GM19468 (cell line): ENCODE data around the gene SMTNL1.
"Not testable (repeated sequence)": the region's sequence is repeated elsewhere in the genome, so short reads cannot be mapped to it uniquely, and the experiment has no call there.

Experiments used
- ATAC-seq: cut with Tn5 transposase; IDR thresholded peaks from one replicate; pipeline ENCODE4 v1.9.1; 2021; ENCODE audit warnings: mild to moderate bottlenecking, moderate library complexity, moderate number of reproducible peaks; ENCODE audit not compliant: unreplicated experiment; ENCODE audit errors: extremely low read depth

Gene SMTNL1

DNA sequence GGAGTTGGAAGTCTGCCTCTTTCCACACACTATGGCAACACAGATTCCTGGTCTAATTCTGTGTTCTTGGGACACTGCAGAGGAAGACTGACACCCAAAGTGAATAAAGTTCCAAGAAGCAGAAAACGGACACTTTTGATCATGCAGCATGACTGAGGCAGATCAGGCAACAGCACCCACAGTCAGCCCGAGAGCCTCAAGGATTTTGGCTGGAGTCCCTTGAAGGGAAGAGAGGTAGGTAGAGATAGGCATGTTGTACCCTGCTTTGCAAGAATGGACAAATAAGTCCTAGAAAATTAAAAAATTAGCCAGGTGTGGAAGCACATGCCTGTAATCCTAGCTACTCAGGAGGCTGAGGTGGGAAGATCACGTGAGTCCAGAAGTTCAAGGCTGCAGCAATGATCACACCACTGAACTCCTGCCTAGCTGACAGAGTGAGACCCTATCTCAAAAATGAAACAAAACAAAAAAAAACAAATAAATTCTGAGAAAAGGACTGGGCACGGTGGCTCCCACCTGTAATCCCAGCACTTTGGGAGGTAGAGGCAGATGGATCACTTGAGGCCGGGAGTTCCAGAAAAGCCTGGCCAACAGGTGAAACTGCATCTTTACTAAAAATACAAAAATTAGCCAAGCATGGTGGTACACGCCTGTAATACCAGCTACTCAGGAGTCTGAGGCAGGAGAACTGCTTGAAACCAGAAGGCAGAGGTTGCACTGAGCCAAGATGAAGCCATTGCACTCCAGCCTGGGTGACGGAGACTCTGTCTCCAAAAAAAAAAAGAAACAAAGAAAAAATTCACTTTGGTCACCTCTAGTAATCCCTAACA is 28.8 kb upstream of the SMTNL1 start:
- ATAC-seq: no peak

DNA sequence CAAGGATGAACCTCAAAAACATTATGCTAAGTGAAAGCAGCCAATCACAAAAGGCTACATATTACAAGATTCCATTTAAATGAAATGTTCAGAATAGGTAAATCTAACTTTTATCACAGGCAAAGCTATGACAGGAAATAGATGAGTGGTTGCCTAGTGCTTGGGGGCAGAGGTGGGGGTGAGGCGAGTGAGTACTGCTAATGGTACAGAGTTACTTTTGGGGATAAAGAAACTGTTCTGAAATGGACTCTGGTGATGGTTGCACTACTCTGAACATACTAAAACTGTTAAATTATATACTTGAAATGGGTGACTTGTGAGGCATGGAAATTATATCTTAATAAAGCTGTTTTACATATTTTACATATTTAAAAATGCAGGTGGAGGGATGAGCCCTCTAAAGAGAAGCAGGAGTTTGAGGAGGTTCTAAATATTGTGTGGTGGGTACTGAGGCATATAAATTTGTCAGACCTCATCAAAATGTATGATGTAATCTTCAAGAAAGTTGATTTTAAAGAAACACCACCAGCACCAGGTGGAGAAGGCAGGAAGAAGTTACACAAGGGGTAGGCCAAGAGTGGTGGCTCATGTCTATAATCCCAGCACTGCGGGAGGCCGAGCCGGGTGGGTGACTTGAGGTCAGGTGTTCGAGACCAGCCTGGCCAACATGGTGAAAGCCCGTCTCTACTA is 25.5 kb upstream of the SMTNL1 start:
- no peak for ATAC-seq

DNA sequence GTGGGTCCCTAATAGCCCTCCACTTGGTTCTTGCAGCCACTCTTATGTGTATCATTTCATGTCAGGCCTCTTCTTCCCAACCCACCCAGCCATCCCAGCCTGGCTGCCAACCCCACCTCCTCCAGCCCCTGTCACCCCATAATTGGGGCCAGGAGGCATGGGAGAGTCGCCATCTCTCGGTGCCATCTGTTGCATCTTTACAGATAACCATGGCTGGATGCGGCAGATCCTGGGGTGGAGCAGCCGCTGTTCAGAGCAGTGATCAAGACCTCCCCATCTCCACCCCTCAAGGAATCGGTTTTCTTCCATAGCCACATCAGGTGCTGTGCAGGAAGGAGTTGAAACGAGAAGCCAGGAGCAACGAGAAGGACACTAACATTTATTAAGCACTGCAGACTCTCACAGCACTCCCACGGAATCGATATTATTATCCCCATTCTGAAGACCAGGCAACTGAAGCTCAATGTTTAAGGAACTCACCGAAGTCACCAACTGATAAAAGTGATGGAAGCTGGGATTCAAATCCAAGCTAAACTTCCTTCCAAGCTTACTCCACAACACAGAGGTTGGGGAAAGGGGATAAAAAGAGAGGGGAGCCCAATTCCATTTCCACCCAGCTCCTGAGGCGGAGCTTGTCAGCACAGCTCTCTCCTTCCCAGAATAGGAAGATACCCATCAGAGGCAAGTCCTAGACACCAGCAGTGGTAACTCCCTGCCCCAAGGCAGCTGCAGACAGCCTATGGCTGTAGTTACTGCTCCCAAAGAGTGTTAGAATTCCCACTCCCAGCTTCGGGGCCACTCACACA is 24.5 kb upstream of the SMTNL1 start:
- no peak for ATAC-seq

DNA sequence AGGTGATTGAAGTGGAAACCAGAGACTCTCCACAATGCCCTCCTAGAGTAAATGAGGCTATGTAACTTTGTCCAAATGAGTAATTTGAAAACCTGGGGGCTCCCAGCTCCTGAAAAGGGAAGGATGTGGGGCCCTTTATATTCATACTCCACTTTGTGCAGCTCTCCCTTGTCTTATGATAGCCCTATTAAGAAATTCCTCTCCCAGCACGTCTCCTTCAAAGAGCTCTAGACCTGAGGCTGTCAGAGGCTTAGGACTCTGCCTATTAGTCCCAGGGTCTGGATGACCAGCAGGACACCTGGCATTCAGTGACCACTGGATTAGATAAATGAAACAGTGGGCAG is 24.0 kb upstream of the SMTNL1 start:
- ATAC-seq: no peak

DNA sequence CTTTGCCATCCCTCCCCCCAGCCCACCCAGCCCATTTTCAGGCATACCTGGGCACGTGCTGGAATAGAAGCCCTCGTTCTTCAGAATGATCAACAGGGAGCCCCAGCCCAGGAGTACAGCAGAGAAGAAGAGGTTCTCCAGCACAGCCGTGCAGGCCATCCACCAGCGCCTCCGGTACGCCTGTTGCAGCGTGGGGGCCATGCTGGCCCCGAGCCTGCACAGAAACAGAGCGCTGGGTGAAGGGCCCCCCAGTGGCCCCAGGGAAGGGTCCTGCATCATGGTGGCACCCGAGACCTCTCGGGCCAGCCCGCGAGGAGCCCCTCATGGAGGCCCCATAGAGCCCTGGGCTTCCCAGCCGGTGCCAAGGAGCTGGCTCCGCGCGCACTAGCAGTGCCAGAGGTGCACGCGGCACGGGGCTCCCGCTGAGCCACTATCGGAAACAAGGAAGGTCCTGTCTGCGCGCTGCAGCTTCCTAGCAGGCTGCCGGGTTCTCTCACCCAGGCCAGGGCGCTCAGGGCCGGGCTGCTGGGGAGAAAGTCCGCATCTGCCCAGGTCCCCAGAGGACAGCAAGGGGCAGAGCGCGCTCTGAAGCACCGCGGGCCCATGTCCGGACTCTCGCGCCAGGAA is 23.4 kb upstream of the SMTNL1 start:
- ATAC-seq: peak; percentile 63

DNA sequence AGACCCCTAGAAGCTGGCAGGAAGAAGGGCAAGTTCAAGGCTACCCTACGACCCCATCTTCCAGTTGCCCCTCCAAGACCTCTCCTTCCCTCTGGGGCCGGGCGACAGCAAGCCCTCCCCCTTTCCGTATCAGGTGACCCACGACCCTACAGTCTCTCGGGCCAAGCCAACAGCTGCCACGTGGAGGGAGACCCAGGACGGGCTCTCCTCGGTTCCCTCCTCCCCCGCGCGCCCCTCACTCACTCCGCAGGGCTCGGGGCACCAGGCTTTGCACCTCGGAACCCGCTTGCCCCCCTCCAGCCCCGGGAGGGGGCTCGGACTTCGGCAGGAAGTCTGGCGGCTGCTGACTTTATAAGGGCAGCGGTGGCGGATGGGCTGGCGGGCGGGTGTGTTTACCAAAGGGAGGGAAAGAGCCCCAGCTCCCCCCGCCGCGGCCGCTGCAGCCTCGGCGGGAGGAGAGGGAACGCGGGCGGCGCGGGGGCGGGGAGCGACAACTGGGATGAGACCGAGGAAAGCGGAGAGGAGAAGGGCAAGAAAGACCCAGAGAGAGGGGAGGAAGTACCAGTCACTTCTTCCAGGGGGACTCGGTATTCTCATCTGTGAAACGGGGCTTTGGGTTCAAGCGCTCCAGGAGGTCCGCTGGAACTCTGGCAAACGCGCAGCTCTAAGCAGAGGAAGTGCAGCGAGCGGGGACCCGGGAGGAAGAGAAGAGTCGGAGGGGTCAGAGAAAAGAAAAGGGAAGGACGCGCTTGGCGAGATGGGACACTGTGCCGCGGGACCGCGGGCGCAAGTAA is 22.7 kb upstream of the SMTNL1 start:
- no peak for ATAC-seq

DNA sequence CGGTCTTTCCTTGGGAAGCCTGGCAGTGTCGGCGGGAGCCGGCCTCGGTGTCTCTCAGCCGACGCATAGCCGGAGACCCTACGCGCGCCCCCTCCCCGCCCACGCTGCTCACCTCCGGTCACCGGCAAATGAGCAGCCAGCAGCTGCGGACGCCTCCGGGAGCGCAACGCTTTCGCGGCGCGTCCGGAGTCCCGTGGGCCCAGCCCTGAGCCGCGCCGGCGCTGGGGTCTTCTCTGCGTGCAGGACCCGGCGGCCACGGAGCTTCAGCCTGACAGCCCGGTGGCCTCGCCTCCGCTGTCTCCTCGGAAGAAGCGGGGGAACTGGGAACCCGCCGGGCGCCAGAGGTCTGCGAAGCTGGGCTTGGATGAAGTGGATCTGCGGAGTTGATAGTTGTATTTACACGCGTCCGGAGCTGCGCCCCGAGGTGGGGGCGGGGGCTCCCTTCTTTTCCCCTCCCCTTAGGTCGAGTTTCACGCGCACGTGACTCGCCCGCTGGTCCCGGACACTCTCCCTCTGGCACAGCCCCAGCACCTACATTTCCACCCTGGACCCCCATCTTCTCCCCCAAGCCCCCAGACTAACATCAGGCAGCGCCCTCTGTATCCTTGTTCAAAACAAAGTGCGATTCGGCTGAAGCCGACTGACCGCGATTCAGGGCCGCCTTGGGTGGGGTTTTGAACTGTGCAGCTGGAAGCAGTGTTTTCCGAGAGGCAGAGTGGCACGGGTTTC is 21.9 kb upstream of the SMTNL1 start, which contains the start of gene SLC43A1:
Gene SLC43A1, minus strand, starts transcription at position 371 of the 729 bp plus-strand sequence. CDS start 1,591 bp downstream, outside the sequence.
- ATAC-seq: no peak

DNA sequence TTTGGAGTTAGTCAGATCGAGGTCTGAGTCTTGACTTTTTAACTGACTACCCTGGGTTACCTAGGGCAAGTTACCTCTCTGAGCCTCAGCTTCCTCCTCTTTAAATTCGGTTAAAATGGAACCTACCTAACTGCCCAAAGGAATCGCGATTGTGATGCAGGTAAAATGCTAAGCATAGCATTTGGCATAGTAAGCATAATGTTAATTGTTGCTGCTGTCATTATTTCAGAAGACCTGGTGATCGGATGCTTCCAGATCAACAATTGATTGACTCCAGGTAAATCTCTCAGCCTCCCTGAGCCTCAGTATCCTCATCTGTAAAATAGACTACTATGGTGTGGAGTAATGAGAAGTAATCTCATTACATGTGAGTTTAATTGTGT is 21.3 kb upstream of the SMTNL1 start:
- no peak for ATAC-seq

DNA sequence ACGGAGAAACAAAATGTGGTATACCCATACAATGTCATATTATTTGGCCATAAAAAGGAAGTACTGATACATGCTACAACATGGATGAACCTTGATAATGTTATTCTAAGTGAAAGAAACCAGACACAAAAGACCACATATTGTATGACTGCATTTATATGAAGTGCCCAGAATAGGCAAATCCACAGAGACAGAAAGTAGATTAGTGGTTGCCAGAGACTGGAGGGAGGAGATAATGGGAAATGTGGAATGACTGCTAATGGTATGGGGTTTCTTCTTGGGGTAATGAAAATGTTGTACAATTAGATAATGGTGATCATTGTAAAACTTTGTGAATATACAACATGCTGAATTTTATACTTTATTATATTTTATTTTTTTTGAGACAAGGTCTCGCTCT is 16.3 kb upstream of the SMTNL1 start:
- ATAC-seq: no peak

DNA sequence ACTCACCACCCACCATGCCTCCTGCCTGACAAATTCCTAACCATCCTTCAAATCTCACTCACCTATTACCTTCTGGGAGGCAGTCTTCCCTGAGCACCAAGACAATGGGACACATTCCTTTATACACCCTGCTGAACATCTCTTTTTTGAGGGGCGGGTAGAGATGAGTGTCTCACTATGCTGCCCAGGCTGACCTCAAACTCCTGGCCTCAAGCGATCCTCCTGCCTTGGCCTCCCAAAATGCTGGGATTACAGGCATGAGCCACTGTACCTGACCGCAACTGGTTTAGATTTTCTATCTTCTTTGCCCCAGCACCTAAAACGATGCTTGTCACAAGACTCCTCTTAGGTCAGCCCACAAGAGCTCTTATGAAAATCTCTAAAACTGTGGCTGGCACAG is 14.0 kb upstream of the SMTNL1 start:
- no peak for ATAC-seq

DNA sequence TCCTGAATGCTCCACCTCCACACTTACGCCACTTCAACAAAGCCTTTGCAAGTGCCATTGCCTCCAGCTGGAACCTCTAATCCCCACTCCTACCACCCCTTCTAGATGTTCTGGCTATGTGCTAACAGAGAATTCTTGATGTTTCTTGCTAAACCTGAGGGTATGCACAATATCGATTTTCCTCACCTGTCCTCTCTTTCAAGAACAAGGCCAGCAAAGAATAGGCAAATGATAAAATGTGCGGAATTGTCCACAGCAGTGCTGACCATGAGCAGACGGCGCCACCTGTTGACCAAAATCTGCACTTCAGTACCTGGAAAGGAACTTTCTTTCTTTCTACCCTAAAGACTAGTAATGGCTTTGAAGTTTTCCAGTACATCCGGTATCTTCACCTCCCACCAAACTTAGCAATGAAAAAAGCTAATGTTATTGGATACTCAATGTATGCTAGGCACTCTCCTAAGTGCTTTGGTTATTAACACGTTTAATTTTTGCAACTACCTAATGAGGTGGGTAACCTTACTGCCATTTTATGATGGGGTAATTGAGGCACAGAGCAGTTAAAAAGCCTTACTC is 10.3 kb upstream of the SMTNL1 start:
- ATAC-seq: no peak

DNA sequence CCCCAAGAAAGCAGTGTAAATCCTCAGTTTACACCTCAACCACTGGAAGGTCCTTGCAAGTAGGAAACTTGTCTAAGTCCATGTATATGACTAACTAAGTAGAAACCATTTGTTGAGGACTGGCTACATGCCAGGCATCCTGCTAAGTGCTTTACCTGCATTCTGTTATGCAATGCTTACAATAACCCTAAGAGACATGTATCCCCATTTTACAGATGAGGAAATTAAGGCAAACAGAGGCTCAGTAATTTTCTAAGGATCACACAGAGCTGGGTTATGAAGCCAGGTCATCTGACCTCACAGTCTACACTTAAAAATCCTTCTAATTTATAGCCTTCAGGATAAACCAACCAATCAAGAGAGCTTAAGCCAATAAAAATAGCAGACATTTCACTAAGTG is 8.4 kb upstream of the SMTNL1 start:
- ATAC-seq: no peak

DNA sequence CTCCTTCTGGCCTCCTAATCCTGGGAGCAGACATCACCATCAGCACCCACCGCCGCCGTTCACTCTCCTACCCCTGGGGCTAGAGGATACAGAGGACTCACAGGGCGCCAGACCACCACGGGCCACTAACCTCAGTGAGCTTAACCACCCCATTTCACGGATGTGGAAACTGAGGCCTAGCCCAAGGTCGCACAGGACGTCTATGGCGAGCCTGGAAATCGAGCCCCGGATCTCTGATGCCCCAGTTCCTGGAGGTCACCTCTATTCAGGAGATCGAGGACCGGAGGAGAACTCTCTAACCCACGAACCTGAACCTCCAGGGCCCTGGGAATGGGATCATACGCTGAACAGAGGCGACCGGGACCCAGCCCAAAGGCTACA is 7.2 kb upstream of the SMTNL1 start:
- no peak for ATAC-seq

DNA sequence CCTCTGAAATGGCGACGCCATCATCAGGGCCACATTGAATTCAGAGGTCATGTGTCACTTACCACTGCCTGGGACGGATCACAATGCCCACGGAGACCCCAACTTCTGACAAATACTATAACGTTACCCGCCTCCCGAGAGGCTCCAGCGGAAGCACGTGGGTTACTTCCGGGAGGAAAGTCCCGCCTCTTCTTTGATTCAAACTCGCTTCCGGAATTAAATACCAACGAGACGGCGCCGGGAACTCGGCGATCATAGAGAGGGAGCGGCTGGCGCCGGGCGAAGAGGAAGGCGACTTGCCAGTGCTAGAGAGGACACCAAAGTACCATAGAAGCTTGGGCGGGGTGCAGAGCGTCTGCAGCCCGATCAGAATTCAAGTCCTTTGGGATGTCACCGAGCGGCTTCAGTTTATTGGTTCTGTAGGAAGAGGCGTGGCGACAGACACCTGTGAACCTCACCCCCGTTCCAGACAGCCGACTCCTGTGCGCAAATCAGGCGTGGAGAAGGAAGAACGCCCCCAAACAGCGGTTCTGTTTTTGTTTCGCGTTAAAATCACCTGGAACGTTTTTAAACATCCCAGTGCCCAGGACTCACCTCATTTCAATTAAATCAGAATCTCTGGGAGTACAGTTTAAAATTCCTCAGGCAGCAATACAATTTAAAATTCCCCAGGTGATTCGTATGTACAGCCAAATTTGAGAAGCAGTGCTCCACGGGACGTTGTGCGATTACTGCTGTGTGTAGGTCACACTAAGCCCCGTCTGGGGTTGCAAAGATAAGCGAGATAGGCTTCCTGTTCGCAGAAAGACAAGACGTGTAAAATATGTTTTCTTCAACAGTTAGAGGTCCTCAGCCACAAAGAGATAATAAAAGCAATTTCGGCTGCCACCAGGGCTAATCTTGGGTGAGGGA is 6.5 kb upstream of the SMTNL1 start, which contains the start of gene TIMM10:
Gene TIMM10, minus strand, starts transcription at position 159 of the 912 bp plus-strand sequence. CDS start 565 bp downstream, outside the sequence.
- ATAC-seq: peak; percentile 99

DNA sequence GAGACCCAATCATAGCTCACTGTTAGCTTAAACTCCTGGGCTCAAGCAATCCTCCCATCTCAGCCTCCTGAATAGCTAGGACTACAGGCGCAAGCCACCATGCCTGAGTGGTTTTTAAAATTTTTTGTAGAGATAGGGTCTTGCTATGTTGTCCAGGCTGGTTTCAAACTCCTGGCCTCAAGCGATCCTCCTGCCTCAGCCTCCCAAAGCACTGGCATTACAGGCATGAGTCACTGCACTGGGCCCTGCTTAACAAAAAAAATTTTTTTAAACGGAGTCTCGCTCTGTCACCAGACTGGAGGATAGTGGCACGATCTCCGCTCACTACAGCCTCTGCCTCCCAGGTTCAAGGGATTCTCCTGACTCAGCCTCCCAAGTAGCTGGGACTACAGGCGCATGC is 2.9 kb upstream of the SMTNL1 start:
- ATAC-seq: not testable (repeated sequence)

DNA sequence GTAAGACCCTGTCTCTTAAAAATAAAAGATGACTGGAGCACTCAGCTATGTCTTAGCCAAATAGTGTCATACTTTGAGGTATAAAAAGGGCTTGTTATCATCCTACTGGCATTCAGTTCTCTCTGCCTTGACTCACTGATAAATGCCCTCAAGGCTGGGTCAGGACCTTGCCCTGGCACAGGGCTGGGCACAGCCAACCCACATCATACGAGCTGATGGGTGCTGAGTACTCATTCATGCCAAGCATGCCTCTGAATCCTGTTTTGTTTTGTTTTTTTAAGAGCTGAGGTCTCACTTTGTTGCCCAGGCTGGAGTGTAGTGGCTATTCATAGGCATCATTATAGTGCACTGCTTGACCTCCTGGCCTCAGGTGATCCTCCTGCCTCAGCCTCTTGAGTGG is 1.9 kb downstream of the SMTNL1 start:
- ATAC-seq: no peak

DNA sequence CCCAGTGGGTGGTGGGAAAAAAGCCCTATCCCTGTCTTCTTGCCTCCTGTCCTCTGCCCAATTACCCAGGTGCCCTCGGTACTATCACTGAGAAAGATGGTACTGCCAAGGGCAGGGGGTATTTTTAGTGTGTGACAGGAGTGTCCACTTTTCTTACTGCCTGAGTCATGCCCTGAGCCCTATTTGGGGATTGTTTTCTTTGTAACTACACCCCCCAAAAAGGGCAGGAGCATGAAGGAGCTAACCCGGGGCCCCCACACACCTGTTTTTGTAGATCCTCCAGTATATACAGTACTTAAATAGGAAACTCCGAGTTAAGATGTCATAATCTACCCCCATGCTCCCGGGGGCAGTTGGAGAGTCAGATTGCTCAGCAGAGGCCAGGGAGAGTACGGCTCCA is 3.8 kb downstream of the SMTNL1 start:
- ATAC-seq: no peak

DNA sequence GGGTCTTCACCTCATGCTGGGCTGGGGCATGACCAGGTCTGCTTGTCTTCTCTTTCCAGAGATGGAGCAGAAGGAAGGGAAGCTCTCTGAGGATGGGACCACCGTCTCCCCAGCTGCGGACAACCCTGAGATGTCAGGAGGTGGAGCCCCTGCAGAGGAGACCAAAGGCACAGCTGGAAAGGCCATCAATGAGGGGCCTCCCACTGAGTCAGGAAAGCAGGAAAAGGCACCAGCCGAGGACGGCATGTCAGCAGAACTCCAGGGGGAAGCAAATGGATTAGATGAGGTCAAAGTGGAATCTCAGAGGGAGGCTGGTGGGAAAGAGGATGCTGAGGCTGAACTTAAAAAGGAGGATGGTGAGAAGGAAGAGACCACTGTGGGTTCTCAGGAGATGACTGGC is 5.2 kb downstream of the SMTNL1 start:
- no peak for ATAC-seq
